Mammary epithelial cell (primary cell): ENCODE measurements around the gene DOK3.

Experiments used
- EZH2 ChIP-seq: IDR thresholded peaks from 2 replicates; pipeline ENCODE4 v1.6.1; 2012; ENCODE audit warnings: low read length, inconsistent platforms, borderline replicate concordance
- TF ChIP-seq, protein P1 (sequence below), 2 donors: IDR thresholded peaks in 1 of 2; conservative IDR thresholded peaks in 1 of 2; 2 replicates each; pipeline ENCODE4 v1.5.1; 2011 to 2012; ENCODE audit warnings: inconsistent platforms in 2 of 2, low read length in 2 of 2, mild to moderate bottlenecking in 2 of 2, control low read depth in 1 of 2, low read depth in 1 of 2; ENCODE audit not compliant: insufficient read depth in 1 of 2; ENCODE audit errors: extremely low read depth in 1 of 2

DNA sequence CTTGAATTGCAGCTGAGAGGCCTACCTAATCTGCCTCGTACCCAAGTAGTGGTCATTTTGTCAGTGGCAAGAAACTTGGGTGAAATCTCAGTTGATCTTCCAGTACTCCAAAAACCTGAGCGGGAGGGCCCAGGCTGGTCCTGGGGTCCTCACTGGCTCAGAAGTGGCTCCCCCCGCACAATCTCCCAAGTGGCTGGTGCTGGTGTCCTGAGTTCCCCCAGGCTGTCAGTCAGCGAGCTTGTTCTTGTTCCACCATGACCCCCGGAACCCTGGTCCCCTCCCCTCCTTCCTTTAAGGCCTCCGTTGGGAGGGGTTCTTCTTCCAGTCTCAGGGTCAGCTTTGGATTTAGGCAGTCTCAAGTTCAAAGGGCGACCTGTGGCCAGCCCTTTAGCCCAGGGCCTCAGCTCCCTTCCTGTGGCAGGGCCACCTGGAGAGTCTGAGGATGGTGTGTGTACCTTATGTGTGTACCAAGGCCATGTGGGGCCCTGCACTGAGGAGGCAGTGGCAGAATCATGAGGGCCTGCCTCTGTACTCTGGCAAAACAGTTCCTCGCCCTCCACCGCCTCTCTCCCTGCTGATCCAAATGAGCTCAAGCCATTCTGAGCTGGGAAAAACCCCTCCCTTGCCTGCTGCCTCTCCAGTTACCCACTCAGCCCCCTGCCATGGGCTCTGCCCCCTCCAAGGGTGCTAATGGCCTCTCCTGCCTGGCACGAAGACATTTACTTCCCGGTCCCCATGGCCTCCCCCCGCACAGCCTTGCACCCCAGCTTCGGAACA lies 31.7 kb downstream of the DOK3 start:
- TF ChIP-seq, protein P1, sequence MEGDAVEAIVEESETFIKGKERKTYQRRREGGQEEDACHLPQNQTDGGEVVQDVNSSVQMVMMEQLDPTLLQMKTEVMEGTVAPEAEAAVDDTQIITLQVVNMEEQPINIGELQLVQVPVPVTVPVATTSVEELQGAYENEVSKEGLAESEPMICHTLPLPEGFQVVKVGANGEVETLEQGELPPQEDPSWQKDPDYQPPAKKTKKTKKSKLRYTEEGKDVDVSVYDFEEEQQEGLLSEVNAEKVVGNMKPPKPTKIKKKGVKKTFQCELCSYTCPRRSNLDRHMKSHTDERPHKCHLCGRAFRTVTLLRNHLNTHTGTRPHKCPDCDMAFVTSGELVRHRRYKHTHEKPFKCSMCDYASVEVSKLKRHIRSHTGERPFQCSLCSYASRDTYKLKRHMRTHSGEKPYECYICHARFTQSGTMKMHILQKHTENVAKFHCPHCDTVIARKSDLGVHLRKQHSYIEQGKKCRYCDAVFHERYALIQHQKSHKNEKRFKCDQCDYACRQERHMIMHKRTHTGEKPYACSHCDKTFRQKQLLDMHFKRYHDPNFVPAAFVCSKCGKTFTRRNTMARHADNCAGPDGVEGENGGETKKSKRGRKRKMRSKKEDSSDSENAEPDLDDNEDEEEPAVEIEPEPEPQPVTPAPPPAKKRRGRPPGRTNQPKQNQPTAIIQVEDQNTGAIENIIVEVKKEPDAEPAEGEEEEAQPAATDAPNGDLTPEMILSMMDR (conservative IDR thresholded peaks at IDR 0.05 in 1 of 2, IDR thresholded peaks at IDR 0.05 in 1 of 2; ENCODE audit: extremely low read depth in 1 of 2, insufficient read depth in 1 of 2, low read depth in 1 of 2, low read length in 2 of 2), result no peak
- TF ChIP-seq EZH2, result no peak
